Activated CD4-positive, alpha-beta T cell treated with anti-CD3 and anti-CD28 coated beads, Interleukin-2, amount 50 U/mL, for 48 hours (primary cell): ENCODE measurements around the gene CCDC91.

ENCODE experiments used
- DNase-seq, 2 experiments: peaks; one replicate each; pipeline ENCODE4 v3.0.0-alpha.2; 2020

The CCDC91 gene

GRCh38 chr12:28550757-28551704, 360.8 kb downstream of the CCDC91 start:
- no peak for DNase-seq

GRCh38 chr12:28552251-28552970, 362.2 kb downstream of the CCDC91 start:
- DNase-seq, result no peak

- no peak for DNase-seq
Observed at GRCh38 chr12:28555748-28556147, 365.5 kb downstream of the CCDC91 start.

GRCh38 chr12:28558250-28558649, 368.0 kb downstream of the CCDC91 start:
- no peak for DNase-seq

- DNase-seq, result no peak
Observed at GRCh38 chr12:28563286-28563685, 373.0 kb downstream of the CCDC91 start.

- DNase-seq, result no peak
Observed at GRCh38 chr12:28563936-28564335, 373.7 kb downstream of the CCDC91 start.

GRCh38 chr12:28568118-28568517, 377.9 kb downstream of the CCDC91 start:
- no peak for DNase-seq

- no peak for DNase-seq
Observed at GRCh38 chr12:28568704-28569103, 378.4 kb downstream of the CCDC91 start.

- DNase-seq, result no peak
Observed at GRCh38 chr12:28569698-28570411, 379.6 kb downstream of the CCDC91 start.

GRCh38 chr12:28570811-28571210, 380.6 kb downstream of the CCDC91 start:
- no peak for DNase-seq

- DNase-seq, result no peak
Observed at GRCh38 chr12:28574746-28575592, 384.7 kb downstream of the CCDC91 start.

GRCh38 chr12:28575593-28576205, 385.4 kb downstream of the CCDC91 start:
- DNase-seq, result no peak

- no peak for DNase-seq
Observed at GRCh38 chr12:28578361-28578760, 388.1 kb downstream of the CCDC91 start.

GRCh38 chr12:28578833-28579252, 388.6 kb downstream of the CCDC91 start:
- DNase-seq, result no peak

GRCh38 chr12:28582672-28583376, 392.6 kb downstream of the CCDC91 start:
- DNase-seq, result no peak

- DNase-seq, result no peak
Observed at GRCh38 chr12:28583701-28584261, 393.5 kb downstream of the CCDC91 start.

GRCh38 chr12:28585146-28585545, 394.9 kb downstream of the CCDC91 start:
- no peak for DNase-seq

GRCh38 chr12:28586481-28586880, 396.2 kb downstream of the CCDC91 start:
- no peak for DNase-seq

- no peak for DNase-seq
Observed at GRCh38 chr12:28591831-28592230, 401.6 kb downstream of the CCDC91 start.
